Mesendoderm (in vitro differentiated cells): Measurements from ENCODE around the gene PRELP.

Experiments used
- DNase-seq: peaks from one replicate; pipeline ENCODE4 v3.0.0; 2013
- H2AK5ac ChIP-seq: 2 replicates; pipeline ENCODE4 v1.6.1; 2013; ENCODE audit warnings: low read length, inconsistent platforms
- H2BK120ac ChIP-seq: 2 replicates; pipeline ENCODE4 v1.6.1; 2013; ENCODE audit warnings: low read depth, mild to moderate bottlenecking, low read length, moderate library complexity, mixed read lengths
- H2BK15ac ChIP-seq: replicated peaks from 2 replicates; pipeline ENCODE4 v1.6.1; 2013; ENCODE audit warnings: low read depth, mild to moderate bottlenecking, moderate library complexity
- H2BK5ac ChIP-seq: 2 replicates; pipeline ENCODE4 v1.6.1; 2013; ENCODE audit warnings: low read length, inconsistent platforms
- H3K18ac ChIP-seq: 2 replicates; pipeline ENCODE4 v1.6.1; 2013; ENCODE audit warnings: mild to moderate bottlenecking, low read length, mixed read lengths
- H3K23ac ChIP-seq: one replicate; pipeline ENCODE4 v1.6.1; 2013; ENCODE audit warnings: low read length
- H3K27ac ChIP-seq: 2 replicates; pipeline ENCODE4 v1.5.1; 2013; ENCODE audit warnings: low read depth, mild to moderate bottlenecking, inconsistent platforms, low read length, moderate library complexity
- H3K27me3 ChIP-seq: 2 replicates; pipeline ENCODE4 v1.6.1; 2013; ENCODE audit warnings: low read length, control low read depth, mild to moderate bottlenecking, inconsistent platforms; ENCODE audit not compliant: insufficient read depth, poor library complexity
- H3K36me3 ChIP-seq: 2 replicates; pipeline ENCODE4 v1.6.1; 2013; ENCODE audit warnings: low read length, inconsistent platforms; ENCODE audit not compliant: control insufficient read depth, insufficient read depth
- H3K4ac ChIP-seq: one replicate; pipeline ENCODE4 v1.6.1; 2013; ENCODE audit warnings: low read depth, mild to moderate bottlenecking, low read length, moderate library complexity
- H3K4me1 ChIP-seq: 2 replicates; pipeline ENCODE4 v1.6.1; 2013; ENCODE audit warnings: low read depth, low read length, inconsistent platforms; ENCODE audit not compliant: control insufficient read depth
- H3K4me2 ChIP-seq: 2 replicates; pipeline ENCODE4 v1.6.1; 2013; ENCODE audit warnings: low read length
- H3K4me3 ChIP-seq: 2 replicates; pipeline ENCODE4 v1.5.1; 2013; ENCODE audit warnings: mild to moderate bottlenecking, low read length
- H3K56ac ChIP-seq: one replicate; pipeline ENCODE4 v1.6.1; 2013; ENCODE audit warnings: low read length
- H3K79me1 ChIP-seq: 2 replicates; pipeline ENCODE4 v1.6.1; 2013; ENCODE audit warnings: low read length, inconsistent platforms
- H3K79me2 ChIP-seq: 2 replicates; pipeline ENCODE4 v1.6.1; 2013; ENCODE audit warnings: mild to moderate bottlenecking, low read length; ENCODE audit not compliant: control insufficient read depth, insufficient read depth
- H3K9ac ChIP-seq: 2 replicates; pipeline ENCODE4 v1.6.1; 2013; ENCODE audit warnings: low read length, inconsistent platforms
- H4K5ac ChIP-seq: one replicate; pipeline ENCODE4 v1.6.1; 2013; ENCODE audit warnings: low read length
- H4K8ac ChIP-seq: one replicate; pipeline ENCODE4 v1.6.1; 2013; ENCODE audit warnings: low read depth, mild to moderate bottlenecking, control low read depth, low read length, moderate library complexity
- WGBS: extraction: QIAGEN DNeasy Blood & Tissue Kit; methylation state at CpG from one replicate; pipeline ENCODE4 v1.1.7; 2013; ENCODE audit warnings: low lambda C conversion rate, missing lambda C conversion rate; ENCODE audit not compliant: insufficient coverage; ENCODE audit errors: extremely low coverage; 5-methylcytosine and 5-hydroxymethylcytosine counted together

Gene PRELP

DNA sequence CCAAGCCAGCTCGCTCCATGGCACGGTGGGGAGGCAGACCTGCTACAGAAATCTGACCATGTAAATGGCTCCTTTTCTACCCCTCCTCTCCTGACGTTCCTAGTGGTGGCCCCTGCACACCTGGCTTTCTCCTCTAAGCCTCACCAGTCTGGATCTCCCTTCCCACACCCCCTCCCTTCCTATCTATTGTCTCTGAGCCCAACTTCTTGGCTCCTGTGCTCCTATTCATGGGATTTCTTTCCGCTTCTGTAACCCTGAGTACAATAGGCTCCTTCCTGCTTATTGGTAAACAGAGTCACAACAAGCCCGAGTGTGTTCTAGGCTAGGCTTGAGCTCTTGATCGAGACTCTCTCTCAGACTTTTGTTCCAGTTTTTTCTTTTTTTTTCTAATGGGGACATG is 35.9 kb downstream of the PRELP start:
- Histone ChIP-seq H3K36me3 (no peaks in the 10 kb centered on the region), H3K23ac (no peak overlapping the region), H3K79me1 (no peaks in the 10 kb centered on the region), H3K27ac (no peak overlapping the region), H3K18ac (no peak overlapping the region), H4K5ac (no peak overlapping the region), H2BK120ac (no peak overlapping the region), H3K4me1 (peaks cover 5% of the 10 kb centered on the region), H3K4me2 (no peak overlapping the region), H2AK5ac (no peak overlapping the region), H3K27me3 (no peaks in the 10 kb centered on the region), H2BK15ac (no peak overlapping the region), H3K9ac (no peak overlapping the region), H2BK5ac (no peak overlapping the region), H4K8ac (no peak overlapping the region), H3K56ac (no peak overlapping the region), H3K4ac (no peak overlapping the region), H3K4me3 (no peak overlapping the region), H3K79me2 (no peaks in the 10 kb centered on the region)
- no peak for DNase-seq
- no CpG with 5 or more reads among the region's 6 CpGs for WGBS

DNA sequence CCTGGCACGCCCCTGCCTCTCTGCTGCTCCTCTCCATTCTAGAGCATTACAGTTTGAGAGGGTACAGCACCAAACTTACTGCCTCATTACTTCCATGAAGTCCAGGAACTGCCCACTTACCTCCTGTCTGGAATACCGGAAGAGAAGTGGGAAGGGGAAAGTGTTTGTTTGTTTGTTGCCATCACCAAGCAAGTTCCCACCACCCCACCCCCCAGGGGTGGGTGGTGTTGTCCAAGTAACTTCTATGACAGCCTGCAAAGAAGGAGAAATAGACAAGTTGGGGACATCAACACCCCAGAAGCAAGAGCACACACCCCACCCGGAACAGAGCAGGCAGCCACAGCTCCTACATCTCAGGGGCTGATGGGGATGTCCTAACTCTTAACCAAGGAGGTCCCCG is 36.3 kb downstream of the PRELP start:
- Histone ChIP-seq H3K4ac (no peak overlapping the region), H3K4me2 (no peak overlapping the region), H2BK120ac (no peak overlapping the region), H3K4me3 (no peak overlapping the region), H3K18ac (no peak overlapping the region), H3K4me1 (peaks cover 5% of the 10 kb centered on the region), H2BK5ac (no peak overlapping the region), H3K9ac (no peak overlapping the region), H2BK15ac (no peak overlapping the region), H3K27ac (no peak overlapping the region), H3K27me3 (no peaks in the 10 kb centered on the region), H2AK5ac (no peak overlapping the region), H3K36me3 (no peaks in the 10 kb centered on the region), H3K79me1 (no peaks in the 10 kb centered on the region), H4K5ac (no peak overlapping the region), H3K23ac (no peak overlapping the region), H3K79me2 (no peaks in the 10 kb centered on the region), H4K8ac (no peak overlapping the region), H3K56ac (no peak overlapping the region)
- no CpG with 5 or more reads among the region's 4 CpGs for WGBS
- no peak for DNase-seq

DNA sequence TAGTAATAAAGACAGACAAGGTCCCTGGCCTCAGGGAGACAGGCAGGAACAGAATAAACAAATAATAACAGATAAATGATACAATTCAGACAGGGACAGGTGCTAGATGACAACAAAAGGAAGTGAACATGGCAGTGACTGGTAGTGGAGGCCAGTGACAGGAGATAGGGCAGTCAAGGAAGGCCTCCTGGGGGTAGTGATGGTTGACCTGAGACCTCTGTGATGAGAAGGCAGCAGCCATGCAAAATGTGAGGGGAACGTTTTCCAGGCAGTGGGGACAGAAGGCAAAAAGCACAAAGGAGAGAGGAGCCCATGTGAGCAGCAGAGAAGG is 36.9 kb downstream of the PRELP start:
- Histone ChIP-seq H4K8ac (no peak overlapping the region), H3K9ac (no peak overlapping the region), H3K79me1 (no peaks in the 10 kb centered on the region), H3K56ac (no peak overlapping the region), H4K5ac (no peak overlapping the region), H3K23ac (no peak overlapping the region), H2AK5ac (no peak overlapping the region), H2BK5ac (no peak overlapping the region), H2BK120ac (no peak overlapping the region), H3K79me2 (no peaks in the 10 kb centered on the region), H3K27me3 (no peaks in the 10 kb centered on the region), H3K18ac (no peak overlapping the region), H3K4me2 (no peak overlapping the region), H3K4ac (no peak overlapping the region), H3K36me3 (no peaks in the 10 kb centered on the region), H3K4me3 (no peak overlapping the region), H3K27ac (no peak overlapping the region), H2BK15ac (no peak overlapping the region), H3K4me1 (peaks cover 5% of the 10 kb centered on the region)
- DNase-seq = no peak
- WGBS = no CpG with 5 or more reads among the region's 1 CpG

DNA sequence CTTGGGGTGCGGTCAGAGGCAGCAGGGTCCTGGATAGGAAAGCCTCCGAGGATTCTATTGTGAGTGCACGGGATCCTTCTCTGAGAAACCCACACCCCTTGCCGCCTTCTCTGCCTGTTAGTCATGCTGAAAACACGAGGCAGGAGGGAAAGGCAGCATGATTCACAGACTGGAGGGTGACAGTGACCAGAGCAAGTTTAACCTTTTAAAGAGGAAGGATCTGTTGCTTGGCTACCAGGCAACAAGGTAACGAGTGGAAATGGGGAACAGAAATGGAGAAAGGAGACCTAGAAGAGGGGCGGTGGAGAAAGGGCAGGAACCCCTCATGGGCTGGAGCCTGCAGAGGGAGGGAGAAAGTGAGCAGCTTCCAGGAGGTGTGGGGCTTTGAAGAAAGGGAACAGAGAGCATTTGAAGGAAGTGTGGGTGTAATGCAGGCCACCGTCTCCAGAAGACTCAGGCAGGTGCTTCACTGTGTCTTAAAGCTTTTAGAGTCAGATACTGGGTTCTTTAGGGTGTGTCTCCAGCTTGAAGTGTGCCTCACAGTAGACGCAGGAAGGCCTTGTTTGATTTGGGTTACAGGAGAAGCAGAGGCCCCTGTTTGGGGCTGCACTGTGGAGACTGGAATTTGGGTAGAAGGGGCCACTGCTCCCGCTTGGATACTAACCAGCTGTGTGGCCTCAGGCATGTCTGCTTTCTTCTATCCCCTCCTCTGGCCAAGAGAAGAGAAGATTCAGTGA is 37.4 kb downstream of the PRELP start:
- no peak overlapping the region for H3K18ac ChIP-seq

DNA sequence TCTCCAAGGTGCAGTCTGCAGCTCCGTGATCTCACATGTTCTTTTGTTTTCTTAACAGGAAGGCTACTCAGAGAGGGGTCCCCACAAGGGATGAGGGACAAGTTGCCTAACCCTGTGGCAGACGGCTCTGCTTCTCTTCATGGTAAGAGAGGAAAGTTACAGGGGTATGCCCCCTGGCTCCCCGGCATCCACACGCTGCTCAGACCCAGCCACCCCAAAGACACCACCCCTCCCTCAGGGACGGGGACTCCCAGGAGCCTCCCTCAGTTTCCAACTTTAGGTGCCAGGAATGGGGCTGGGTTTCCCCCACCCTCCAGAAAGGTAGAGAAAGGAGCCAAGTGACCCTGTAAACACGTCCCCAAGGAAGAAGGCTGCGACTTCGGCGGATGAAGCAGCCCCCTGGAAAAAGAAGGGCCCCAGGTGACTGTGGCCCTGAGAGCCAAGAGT is 38.0 kb downstream of the PRELP start:
- peak overlapping the region; percentile 39 for H3K4ac ChIP-seq
- H4K5ac ChIP-seq = no peak overlapping the region
- no peaks in the 10 kb centered on the region for H3K36me3 ChIP-seq
- peak overlapping the region; percentile 73 for H3K56ac ChIP-seq
- peak overlapping the region; percentile 22 for H3K18ac ChIP-seq
- peaks cover 6% of the 10 kb centered on the region for H3K4me1 ChIP-seq
- H2BK15ac ChIP-seq = no peak overlapping the region
- H3K79me2 ChIP-seq = no peaks in the 10 kb centered on the region
- no peak overlapping the region for H3K4me3 ChIP-seq
- no peak overlapping the region for H3K27ac ChIP-seq
- peak overlapping the region; percentile 4 for H3K9ac ChIP-seq
- H2AK5ac ChIP-seq = no peak overlapping the region
- H3K23ac ChIP-seq = no peak overlapping the region
- WGBS = no CpG with 5 or more reads among the region's 9 CpGs
- H2BK120ac ChIP-seq = peak overlapping the region; percentile 10
- H3K79me1 ChIP-seq = no peaks in the 10 kb centered on the region
- no peak overlapping the region for H2BK5ac ChIP-seq
- H3K4me2 ChIP-seq = peak overlapping the region; percentile 5
- peaks cover 1% of the 10 kb centered on the region for H3K27me3 ChIP-seq
- H4K8ac ChIP-seq = peak overlapping the region; percentile 41
- no peak for DNase-seq

More for the DNA sequence above, 37.4 kb downstream of the PRELP start:
- Histone ChIP-seq H2AK5ac (no peak overlapping the region), H3K4me3 (no peak overlapping the region), H3K4me2 (no peak overlapping the region), H3K27me3 (no peaks in the 10 kb centered on the region), H3K27ac (no peak overlapping the region), H3K9ac (no peak overlapping the region), H3K36me3 (no peaks in the 10 kb centered on the region), H4K5ac (no peak overlapping the region), H3K79me1 (no peaks in the 10 kb centered on the region), H2BK120ac (no peak overlapping the region), H3K56ac (peak overlapping the region; percentile 73), H2BK5ac (no peak overlapping the region), H3K79me2 (no peaks in the 10 kb centered on the region), H2BK15ac (no peak overlapping the region), H3K4ac (peak overlapping the region; percentile 39), H3K4me1 (peaks cover 5% of the 10 kb centered on the region), H4K8ac (no peak overlapping the region), H3K23ac (no peak overlapping the region)
- no CpG with 5 or more reads among the region's 10 CpGs for WGBS
- DNase-seq = peak; percentile 94

DNA sequence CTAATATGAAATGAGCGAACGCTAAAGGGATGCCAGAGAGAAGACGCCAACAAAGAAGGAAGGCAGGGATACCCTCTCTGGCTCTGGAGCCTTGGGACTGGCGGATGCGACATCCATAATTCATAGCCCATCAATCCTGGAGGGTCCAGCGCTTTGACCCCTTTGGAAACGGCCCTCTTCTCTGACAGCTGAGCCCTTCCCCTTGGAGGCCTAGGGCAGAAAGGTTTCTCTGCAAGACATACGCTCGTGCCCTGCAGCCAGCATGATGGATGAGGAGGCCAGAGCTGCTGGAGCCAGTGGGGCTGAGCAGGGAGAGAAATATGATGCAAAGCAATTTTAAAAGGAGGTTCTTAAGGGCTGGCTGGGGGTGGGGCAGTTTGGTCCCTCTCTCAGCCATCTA is 40.6 kb downstream of the PRELP start:
- no peak overlapping the region for H2AK5ac ChIP-seq
- no peak overlapping the region for H4K5ac ChIP-seq
- no peak overlapping the region for H3K27ac ChIP-seq
- no peak overlapping the region for H2BK120ac ChIP-seq
- H3K23ac ChIP-seq = no peak overlapping the region
- no peak for DNase-seq
- H3K36me3 ChIP-seq = no peaks in the 10 kb centered on the region
- H3K79me1 ChIP-seq = no peaks in the 10 kb centered on the region
- no peaks in the 10 kb centered on the region for H3K79me2 ChIP-seq
- no peak overlapping the region for H2BK15ac ChIP-seq
- H2BK5ac ChIP-seq = no peak overlapping the region
- no CpG with 5 or more reads among the region's 9 CpGs for WGBS
- H3K18ac ChIP-seq = no peak overlapping the region
- H4K8ac ChIP-seq = no peak overlapping the region
- H3K4ac ChIP-seq = no peak overlapping the region
- no peak overlapping the region for H3K4me2 ChIP-seq
- H3K56ac ChIP-seq = no peak overlapping the region
- no peak overlapping the region for H3K4me3 ChIP-seq
- H3K27me3 ChIP-seq = peaks cover 2% of the 10 kb centered on the region
- peaks cover 12% of the 10 kb centered on the region for H3K4me1 ChIP-seq
- H3K9ac ChIP-seq = no peak overlapping the region
